HCT116 (cell line): ENCODE data around the gene RBM20. TPM values are rescaled to one million over a fixed set of nuclear protein-coding genes. Genes with fewer than 3 reads are reported as not detected.

Experiments
- ATAC-seq: fragments of 200-7000 bp; cut with Tn5 transposase; 2 replicates; pipeline ENCODE4 v1.9.1; 2020; ENCODE audit warnings: mild to moderate bottlenecking, moderate library complexity
- BruUV-seq: library from RNA; stranded (reverse); fragments of 400-500 nt; replicated peaks from 2 replicates; lab custom pipeline; 2021; lab: Mats Ljungman, UMichigan
- CTCF ChIA-PET: fragments of 300-600 bp; sonication (Branson Sonifier 250); formaldehyde crosslinking; loops from one replicate; lab custom pipeline; 2021; ENCODE audit warnings: antibody characterized with exemption; lab: Charles Lee
- POLR2A ChIA-PET: fragments of 300-600, 350-600 bp; sonication (Branson Sonifier 250); formaldehyde crosslinking; loops from one replicate; lab custom pipeline; 2021; ENCODE audit warnings: antibody characterized with exemption; lab: Charles Lee
- RAD21 ChIA-PET, 2 experiments: fragments of 300-600 bp; sonication (Branson Sonifier 250); formaldehyde crosslinking; loops; one replicate each; lab custom pipeline; 2023; ENCODE audit warnings: low total read pairs in 2 of 2; ENCODE audit not compliant: uncharacterized antibody in 2 of 2, unreplicated experiment in 2 of 2, low non-redundant PET in 1 of 2; lab: Charles Lee
- DNase-seq: peaks from one replicate; pipeline ENCODE4 v3.0.0-alpha.2; 2010; ENCODE audit warnings: low read depth, low spot score
- H2AFZ ChIP-seq: fragments of 200-600 bp; shearing (Covaris generic), sonication (generic); 2 replicates; pipeline ENCODE4 v1.6.1; 2017; ENCODE audit warnings: low read depth, mixed run types, mixed read lengths, antibody characterized with exemption, low read length; ENCODE audit not compliant: poor library complexity, severe bottlenecking
- H3K27ac ChIP-seq: 2 replicates; pipeline ENCODE4 v1.5.1; 2012; ENCODE audit warnings: low read depth, low read length
- H3K27me3 ChIP-seq: fragments of 200-600 bp; sonication (generic); 2 replicates; pipeline ENCODE4 v1.6.1; 2016; ENCODE audit warnings: mixed run types, low read length, mixed read lengths; ENCODE audit not compliant: insufficient read depth
- H3K36me3 ChIP-seq, 2 experiments: fragments of 200-500 bp in 1 of 2; fragments of 200-600 bp in 1 of 2; sonication (Bioruptor generic) in 1 of 2; sonication (generic) in 1 of 2; 2 replicates each; pipeline versions ENCODE4 v1.5.1 to v1.6.1; 2014 to 2016; ENCODE audit warnings: low read length in 2 of 2, inconsistent platforms in 1 of 2, mixed read lengths in 1 of 2, mixed run types in 1 of 2; ENCODE audit not compliant: insufficient read depth in 2 of 2, control insufficient read depth in 1 of 2
- H3K4me1 ChIP-seq, 2 experiments: fragments of 200-600 bp in 1 of 2; sonication (generic) in 1 of 2; 2 replicates each; pipeline versions ENCODE4 v1.5.1 to v1.6.1; 2012 to 2017; ENCODE audit warnings: low read length in 2 of 2, inconsistent platforms in 1 of 2, mild to moderate bottlenecking in 1 of 2, mixed read lengths in 1 of 2, mixed run types in 1 of 2, moderate library complexity in 1 of 2; ENCODE audit not compliant: insufficient read depth in 2 of 2, control insufficient read depth in 1 of 2
- H3K4me2 ChIP-seq: fragments of 200-600 bp; sonication (generic); 2 replicates; pipeline ENCODE4 v1.6.1; 2017; ENCODE audit warnings: mixed run types, low read length, mixed read lengths
- H3K4me3 ChIP-seq, 2 experiments: fragments of 200-600 bp in 1 of 2; sonication (generic) in 1 of 2; replicated peaks in 1 of 2; 2 replicates each; pipeline ENCODE4 v1.5.1; 2011 to 2016; ENCODE audit warnings: low read length in 2 of 2, control low read depth in 1 of 2, low read depth in 1 of 2, mild to moderate bottlenecking in 1 of 2, mixed read lengths in 1 of 2, mixed run types in 1 of 2
- H3K79me2 ChIP-seq: fragments of 200-600 bp; sonication (generic); 2 replicates; pipeline ENCODE4 v1.6.1; 2017; ENCODE audit warnings: mild to moderate bottlenecking, mixed run types, low read length, moderate library complexity, mixed read lengths; ENCODE audit not compliant: insufficient read depth
- H3K9ac ChIP-seq: fragments of 200-600 bp; sonication (generic); 2 replicates; pipeline ENCODE4 v1.6.1; 2016; ENCODE audit warnings: low read length, mixed read lengths
- H3K9me2 ChIP-seq: fragments of 200-600 bp; sonication (generic), shearing (Covaris generic); 2 replicates; pipeline ENCODE4 v1.6.1; 2017; ENCODE audit warnings: mixed run types, mild to moderate bottlenecking, moderate library complexity; ENCODE audit not compliant: insufficient read depth
- H3K9me3 ChIP-seq, 2 experiments: fragments of 200-500 bp in 1 of 2; fragments of 200-600 bp in 1 of 2; sonication (Bioruptor generic) in 1 of 2; sonication (generic) in 1 of 2; 2 replicates each; pipeline ENCODE4 v1.6.1; 2014 to 2017; ENCODE audit warnings: low read length in 2 of 2, mixed read lengths in 2 of 2, inconsistent platforms in 1 of 2, low read depth in 1 of 2, mild to moderate bottlenecking in 1 of 2, mixed run types in 1 of 2, moderate library complexity in 1 of 2; ENCODE audit not compliant: control insufficient read depth in 1 of 2, insufficient read depth in 1 of 2
- H4K20me1 ChIP-seq: fragments of 200-600 bp; sonication (generic), shearing (Covaris generic); 2 replicates; pipeline ENCODE4 v1.6.1; 2017; ENCODE audit warnings: mixed run types, mild to moderate bottlenecking, moderate library complexity; ENCODE audit not compliant: insufficient read depth
- ATF3 ChIP-seq: IDR thresholded peaks from 2 replicates; pipeline ENCODE4 v1.6.1; 2012
- CTCF ChIP-seq, 3 experiments: fragments of 200-600 bp in 1 of 3; sonication (generic) in 1 of 3; IDR thresholded peaks in 2 of 3; conservative IDR thresholded peaks in 1 of 3; 2 replicates each; pipeline ENCODE4 v1.5.1; 2012 to 2017; ENCODE audit warnings: low read depth in 2 of 3, low read length in 2 of 3, antibody characterized with exemption in 1 of 3, borderline replicate concordance in 1 of 3, control low read depth in 1 of 3, mild to moderate bottlenecking in 1 of 3, mixed read lengths in 1 of 3, mixed run types in 1 of 3, moderate library complexity in 1 of 3; ENCODE audit not compliant: insufficient read depth in 1 of 3
- EGR1 ChIP-seq: IDR thresholded peaks from 2 replicates; pipeline ENCODE4 v1.6.1; 2012; ENCODE audit warnings: low read depth
- ELF1 ChIP-seq: IDR thresholded peaks from 2 replicates; pipeline ENCODE4 v1.6.1; 2012; ENCODE audit warnings: low read depth, borderline replicate concordance
- EZH2 ChIP-seq: fragments of 200-600 bp; sonication (generic); IDR thresholded peaks from 2 replicates; pipeline ENCODE4 v1.6.1; 2017; ENCODE audit warnings: antibody characterized with exemption, mixed run types
- EZH2phosphoT487 ChIP-seq: fragments of 200-600 bp; IDR thresholded peaks from 2 replicates; pipeline ENCODE4 v1.6.1; 2018; ENCODE audit warnings: antibody characterized with exemption, borderline replicate concordance
- JUND ChIP-seq: IDR thresholded peaks from 2 replicates; pipeline ENCODE4 v1.6.1; 2012
- POLR2AphosphoS5 ChIP-seq: IDR thresholded peaks from 2 replicates; pipeline ENCODE4 v1.6.1; 2011; ENCODE audit warnings: mild to moderate bottlenecking, low read depth, low read length, moderate library complexity
- RAD21 ChIP-seq: IDR thresholded peaks from 2 replicates; pipeline ENCODE4 v1.6.1; 2012; ENCODE audit warnings: low read depth, mild to moderate bottlenecking
- REST ChIP-seq: IDR thresholded peaks from 2 replicates; pipeline ENCODE4 v1.6.1; 2012; ENCODE audit warnings: low read depth
- SIN3A ChIP-seq: IDR thresholded peaks from 2 replicates; pipeline ENCODE4 v1.6.1; 2012; ENCODE audit warnings: low read depth
- SP1 ChIP-seq: IDR thresholded peaks from 2 replicates; pipeline ENCODE4 v1.6.1; 2012; ENCODE audit warnings: low read depth
- TCF7L2 ChIP-seq: IDR thresholded peaks from 2 replicates; pipeline ENCODE4 v1.7.0; 2011; ENCODE audit warnings: borderline replicate concordance, inconsistent platforms; ENCODE audit not compliant: insufficient read depth, insufficient read length; ENCODE audit errors: extremely low read depth
- YY1 ChIP-seq: IDR thresholded peaks from 2 replicates; pipeline ENCODE4 v1.6.1; 2011; ENCODE audit warnings: low read length, low read depth, moderate library complexity, mild to moderate bottlenecking; ENCODE audit not compliant: insufficient replicate concordance; ENCODE audit errors: extremely low read depth
- ZNF274 ChIP-seq: fragments of 200-500 bp; sonication (Bioruptor generic); IDR thresholded peaks from 2 replicates; pipeline ENCODE4 v1.6.1; 2014; ENCODE audit warnings: mild to moderate bottlenecking, low read depth, low read length, inconsistent platforms
- intact Hi-C: fragments of 100-400 bp; cut with micrococcal nuclease; formaldehyde crosslinking; loops from 2 replicates; pipeline ENCODE4 v1.10.0; 2022
- total RNA-seq: library from RNA; stranded (reverse); gene quantifications from one replicate; pipeline ENCODE4 v1.2.1, GENCODE V29; 2021; ENCODE audit not compliant: unreplicated experiment

RBM20 gene
- total RNA-seq, 1 experiment from 2014 or later, result 2.0 TPM

- no peak for ATAC-seq
- no peak overlapping the region for H3K9ac ChIP-seq
- no peaks in the 10 kb centered on the region for H3K9me3 ChIP-seq
- CTCF ChIA-PET, result no interaction called here
- TF ChIP-seq TCF7L2 (no peak), SIN3A (no peak), ELF1 (no peak), ATF3 (no peak), POLR2AphosphoS5 (no peak), YY1 (no peak), JUND (no peak), SP1 (no peak), EZH2phosphoT487 (no peak), REST (no peak), CTCF (IDR thresholded peaks at IDR 0.05 in 2 of 3, conservative IDR thresholded peaks at IDR 0.05 in 1 of 3; ENCODE audit: borderline replicate concordance in 1 of 3, insufficient read depth in 1 of 3, low read depth in 2 of 3, low read length in 2 of 3) (no peak), EZH2 (no peak), RAD21 (no peak), ZNF274 (no peak), EGR1 (no peak)
- no peak overlapping the region for H3K27ac ChIP-seq
- BruUV-seq, result no TSS peak
- no peaks in the 10 kb centered on the region for H3K27me3 ChIP-seq
- no peak for DNase-seq
- RAD21 ChIA-PET, result no interaction called here
- H3K4me1 ChIP-seq, result peaks cover 29 to 31% of the 10 kb centered on the region in 2 experiments
- H3K79me2 ChIP-seq, result no peaks in the 10 kb centered on the region
- intact Hi-C loops, result no loop called here
- H3K4me2 ChIP-seq, result no peak overlapping the region
- no peak overlapping the region for H2AFZ ChIP-seq
- POLR2A ChIA-PET, result interaction anchor here (1.2 kb wide), 1 partner anchor 149 kb away, joined by 3 read pairs; the partner anchor contains the start of genes BBIP1 and SHOC2
- H3K4me3 ChIP-seq, result no peak overlapping the region
- no peaks in the 10 kb centered on the region for H3K9me2 ChIP-seq
- H4K20me1 ChIP-seq, result no peaks in the 10 kb centered on the region
- H3K36me3 ChIP-seq, result no peaks in the 10 kb centered on the region
Observed at GRCh38 chr10:110770243-110770642, 126.1 kb downstream of the RBM20 start.
